GM20000 (cell line): ENCODE data around the gene TTI1.

ENCODE experiments used
- DNase-seq: peaks from one replicate; pipeline ENCODE4 v3.0.0; 2012; ENCODE audit warnings: low spot score
- CTCF ChIP-seq: IDR thresholded peaks from 2 replicates; pipeline ENCODE4 v1.5.1; 2012; ENCODE audit warnings: mild to moderate bottlenecking, control low read depth; ENCODE audit errors: extremely low read depth, missing control alignments

TTI1 gene

GRCh38 chr20:37946946-37947345 is 86.3 kb downstream of the TTI1 start:
- DNase-seq, result no peak
- no peak for TF ChIP-seq CTCF

GRCh38 chr20:37945091-37945547 is 88.1 kb downstream of the TTI1 start:
- no peak for TF ChIP-seq CTCF
- DNase-seq, result no peak

- TF ChIP-seq CTCF, result no peak
- no peak for DNase-seq
These were observed 88.7 kb downstream of the TTI1 start for GRCh38 chr20:37944456-37944981.

GRCh38 chr20:37943501-37944455 is 89.5 kb downstream of the TTI1 start:
- DNase-seq, result no peak
- no peak for TF ChIP-seq CTCF

- no peak for DNase-seq
- TF ChIP-seq CTCF, result no peak
These were observed 90.2 kb downstream of the TTI1 start for GRCh38 chr20:37943033-37943432.

GRCh38 chr20:37941992-37942391 is 91.3 kb downstream of the TTI1 start:
- no peak for DNase-seq
- no peak for TF ChIP-seq CTCF

GRCh38 chr20:37941332-37941731 is 91.9 kb downstream of the TTI1 start:
- DNase-seq, result no peak
- no peak for TF ChIP-seq CTCF
